GM13977 (cell line): Measurements from ENCODE around the gene PTPRM.

Source experiments
- DNase-seq: peaks from one replicate; pipeline ENCODE4 v3.0.0; 2012; ENCODE audit warnings: low spot score
- in situ Hi-C: fragments of 300-500 bp; cut with MboI; formaldehyde crosslinking; loops from one replicate; pipeline ENCODE4 v1.12.0; 2022; ENCODE audit warnings: low sequenced_read_pairs, low pct_unique_long_range_greater_than_20kb, mixed read lengths, inconsistent platforms; ENCODE audit not compliant: unreplicated experiment
- TF ChIP-seq, protein P1 (sequence below): IDR thresholded peaks from 2 replicates; pipeline ENCODE4 v1.5.1; 2012; ENCODE audit warnings: mild to moderate bottlenecking, control low read depth; ENCODE audit not compliant: insufficient read depth; ENCODE audit errors: extremely low read depth, missing control alignments

The PTPRM gene

DNA sequence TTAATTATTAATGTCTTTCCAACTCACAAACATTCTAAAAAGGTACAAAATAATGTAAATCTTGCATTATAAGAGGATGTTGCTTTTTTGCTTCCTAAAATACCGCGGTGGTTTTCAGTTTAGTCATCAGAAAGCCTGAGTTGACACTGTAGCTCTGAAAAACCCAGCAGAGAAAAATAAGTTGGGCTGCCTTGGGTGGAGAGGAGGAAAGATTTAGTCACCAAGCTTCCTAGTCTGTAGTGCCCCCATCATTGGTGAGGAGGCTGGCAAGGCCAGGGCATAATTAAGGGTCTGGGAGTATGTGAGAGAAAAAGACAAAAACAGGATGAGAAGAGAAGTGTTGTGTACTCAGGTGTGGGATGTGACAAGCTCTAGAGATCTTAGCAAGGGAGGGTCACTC lies 5.7 kb downstream of the PTPRM start:
- in situ Hi-C loops, result no loop called here
- TF ChIP-seq, protein P1, sequence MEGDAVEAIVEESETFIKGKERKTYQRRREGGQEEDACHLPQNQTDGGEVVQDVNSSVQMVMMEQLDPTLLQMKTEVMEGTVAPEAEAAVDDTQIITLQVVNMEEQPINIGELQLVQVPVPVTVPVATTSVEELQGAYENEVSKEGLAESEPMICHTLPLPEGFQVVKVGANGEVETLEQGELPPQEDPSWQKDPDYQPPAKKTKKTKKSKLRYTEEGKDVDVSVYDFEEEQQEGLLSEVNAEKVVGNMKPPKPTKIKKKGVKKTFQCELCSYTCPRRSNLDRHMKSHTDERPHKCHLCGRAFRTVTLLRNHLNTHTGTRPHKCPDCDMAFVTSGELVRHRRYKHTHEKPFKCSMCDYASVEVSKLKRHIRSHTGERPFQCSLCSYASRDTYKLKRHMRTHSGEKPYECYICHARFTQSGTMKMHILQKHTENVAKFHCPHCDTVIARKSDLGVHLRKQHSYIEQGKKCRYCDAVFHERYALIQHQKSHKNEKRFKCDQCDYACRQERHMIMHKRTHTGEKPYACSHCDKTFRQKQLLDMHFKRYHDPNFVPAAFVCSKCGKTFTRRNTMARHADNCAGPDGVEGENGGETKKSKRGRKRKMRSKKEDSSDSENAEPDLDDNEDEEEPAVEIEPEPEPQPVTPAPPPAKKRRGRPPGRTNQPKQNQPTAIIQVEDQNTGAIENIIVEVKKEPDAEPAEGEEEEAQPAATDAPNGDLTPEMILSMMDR, result no peak
- no peak for DNase-seq

DNA sequence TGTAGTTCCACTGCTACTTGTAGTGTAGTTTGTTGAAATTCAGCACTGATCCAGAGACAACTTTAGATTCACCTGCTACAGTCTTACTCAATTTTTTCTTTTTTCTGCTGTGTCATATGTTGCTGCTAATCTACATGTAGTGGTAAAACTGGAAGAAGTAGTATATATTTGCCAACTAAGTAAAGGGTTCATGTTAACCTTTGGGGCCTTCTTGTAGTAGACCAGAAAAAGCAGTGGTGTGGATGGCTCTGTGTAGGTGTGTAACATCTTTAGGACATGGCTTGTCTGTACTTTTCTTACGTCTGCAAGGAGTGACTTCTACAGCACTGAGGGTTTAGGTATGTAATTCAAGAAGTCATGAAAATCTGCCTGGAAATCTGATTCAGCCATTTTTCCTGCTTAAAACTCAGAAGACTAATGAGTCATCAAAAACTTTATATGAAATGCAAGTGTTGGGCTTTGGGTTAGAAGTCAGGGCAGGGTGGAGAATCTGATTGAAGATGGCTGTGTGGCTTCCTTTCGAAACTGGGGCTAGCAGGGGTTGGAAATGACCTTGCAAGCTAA lies 8.4 kb downstream of the PTPRM start:
- no peak for DNase-seq
- TF ChIP-seq, protein P1, result no peak
- in situ Hi-C loops, result no loop called here

DNA sequence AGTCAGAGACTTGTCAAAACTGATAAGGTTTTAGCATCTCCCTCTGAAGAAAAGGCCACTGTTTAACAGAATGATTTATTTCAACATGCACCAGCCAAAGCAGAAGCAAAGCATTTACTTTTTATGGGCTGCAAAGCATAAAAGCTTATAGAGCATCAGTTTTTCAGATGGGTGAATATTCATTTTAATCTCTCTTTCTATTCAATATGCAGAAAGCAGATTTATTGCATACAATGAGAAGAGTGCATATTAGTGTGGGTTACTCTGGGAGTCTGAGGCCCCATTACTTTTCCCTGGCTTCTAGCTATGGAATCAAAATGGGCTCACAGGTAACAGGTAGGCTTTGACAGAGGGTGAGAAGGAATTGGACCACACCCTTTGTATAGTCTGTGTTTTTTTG lies 9.0 kb downstream of the PTPRM start:
- in situ Hi-C loops, result no loop called here
- no peak for DNase-seq
- TF ChIP-seq, protein P1, result no peak

DNA sequence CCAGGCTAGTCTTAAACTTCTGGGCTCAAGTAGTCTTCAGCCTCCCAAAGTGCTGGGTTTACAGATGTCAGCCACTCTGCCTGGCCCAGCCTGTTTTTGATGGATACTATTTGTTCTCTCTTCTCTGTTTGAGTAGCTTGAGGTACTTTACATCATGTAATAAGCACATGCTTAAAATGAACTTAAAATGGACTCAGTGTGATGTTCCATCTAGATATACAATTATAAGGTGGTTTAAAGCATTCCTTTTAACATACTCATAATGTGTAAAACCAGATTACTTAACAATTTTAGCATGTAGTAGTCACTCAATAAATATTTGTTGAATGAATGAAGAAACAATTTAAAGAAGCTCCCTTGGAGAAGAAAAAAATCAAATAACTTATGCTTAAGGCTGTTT lies 9.6 kb downstream of the PTPRM start:
- TF ChIP-seq, protein P1, result no peak
- no peak for DNase-seq
- in situ Hi-C loops, result no loop called here

DNA sequence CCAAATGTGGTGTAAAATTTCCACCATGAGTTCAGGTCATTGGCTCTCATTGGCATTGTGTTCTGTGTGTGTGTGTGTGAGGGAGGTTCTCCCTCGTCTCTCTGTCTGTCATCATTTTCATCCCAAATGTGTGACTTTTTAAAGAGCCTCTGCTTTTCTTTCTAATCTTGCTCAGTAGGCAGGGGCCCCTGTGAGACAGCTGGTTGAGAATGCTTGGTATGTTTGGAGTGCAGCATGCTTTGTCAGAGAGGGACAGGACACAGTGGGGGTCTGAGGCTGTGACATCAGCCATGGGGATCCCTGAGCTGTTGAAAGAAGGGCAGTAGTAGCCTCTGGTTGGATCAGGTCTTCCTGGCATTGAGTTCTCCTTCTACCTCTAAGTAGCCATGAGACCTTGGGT lies 10.6 kb downstream of the PTPRM start:
- DNase-seq, result no peak

DNA sequence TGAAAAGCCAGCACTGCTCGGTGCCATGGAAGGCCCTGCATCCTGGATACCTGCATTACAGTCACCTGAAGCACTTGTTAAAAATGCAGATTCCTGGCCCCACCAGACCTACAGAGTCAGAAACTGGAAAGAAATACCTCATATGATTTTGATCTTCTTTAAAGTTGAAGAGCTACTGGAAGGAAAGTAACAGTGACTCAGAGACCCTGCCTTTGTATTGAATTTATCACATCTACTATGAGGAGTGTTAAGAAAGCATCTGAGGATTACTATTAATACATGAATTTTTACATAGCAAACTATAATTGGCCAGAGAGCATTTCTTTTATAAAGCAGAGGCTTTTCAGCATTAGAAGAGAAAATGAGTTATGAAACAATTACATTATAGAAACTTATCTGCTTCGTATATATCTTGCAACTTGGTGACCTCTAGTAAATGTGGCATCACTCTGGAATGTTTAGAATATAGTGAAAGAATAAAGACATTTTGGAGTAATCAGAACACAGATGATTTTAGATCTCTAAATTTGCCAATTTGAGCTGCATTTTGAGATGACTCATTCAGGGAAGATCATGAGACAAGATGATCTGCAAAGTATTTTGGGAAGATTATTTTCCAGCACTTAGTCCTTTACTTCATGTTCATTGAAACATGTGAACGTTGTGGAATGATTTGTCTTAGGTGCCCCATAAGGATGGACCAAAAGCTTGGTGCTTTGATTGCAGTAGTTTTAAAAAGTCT lies 12.2 kb downstream of the PTPRM start:
- TF ChIP-seq, protein P1, result no peak
- in situ Hi-C loops, result no loop called here
- no peak for DNase-seq

More for the DNA sequence above, 10.6 kb downstream of the PTPRM start:
- in situ Hi-C loops, result no loop called here
- TF ChIP-seq, protein P1, result no peak
